Retinal pigment epithelial cell (primary cell): ENCODE results near the gene MAP7.

Experiments
- DNase-seq: peaks from one replicate; pipeline ENCODE4 v3.0.0-alpha.2; 2010; ENCODE audit warnings: low read depth
- H3K4me3 ChIP-seq: 2 replicates; pipeline ENCODE4 v1.5.1; 2011; ENCODE audit warnings: mild to moderate bottlenecking, low read length, control low read depth, moderate library complexity
- TF ChIP-seq, protein P1 (sequence below): conservative IDR thresholded peaks from 2 replicates; pipeline ENCODE4 v1.5.1; 2011; ENCODE audit warnings: low read depth, low read length, control low read depth, inconsistent platforms

MAP7 gene

DNA sequence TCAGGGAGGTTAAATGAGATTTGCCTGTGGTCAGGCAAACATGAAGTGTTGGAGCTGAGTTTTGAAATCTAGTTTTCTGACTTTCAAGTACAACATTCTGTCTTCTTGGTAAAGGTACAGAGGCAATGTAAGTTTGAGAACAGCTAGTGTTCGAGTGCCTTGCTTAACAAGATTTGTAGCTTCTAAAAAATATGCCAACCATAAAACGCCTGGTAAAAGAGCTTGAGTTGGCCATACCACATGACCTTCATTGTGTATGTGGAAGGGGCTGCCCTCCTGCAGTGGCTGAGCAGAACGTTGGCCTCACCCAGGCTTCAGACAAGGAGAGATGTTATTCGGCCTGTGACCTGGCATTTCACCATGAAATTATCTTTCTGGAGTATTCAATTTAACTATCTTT lies 86.5 kb downstream of the MAP7 start:
- DNase-seq, result no peak
- H3K4me3 ChIP-seq, result no peak overlapping the region
- TF ChIP-seq, protein P1, sequence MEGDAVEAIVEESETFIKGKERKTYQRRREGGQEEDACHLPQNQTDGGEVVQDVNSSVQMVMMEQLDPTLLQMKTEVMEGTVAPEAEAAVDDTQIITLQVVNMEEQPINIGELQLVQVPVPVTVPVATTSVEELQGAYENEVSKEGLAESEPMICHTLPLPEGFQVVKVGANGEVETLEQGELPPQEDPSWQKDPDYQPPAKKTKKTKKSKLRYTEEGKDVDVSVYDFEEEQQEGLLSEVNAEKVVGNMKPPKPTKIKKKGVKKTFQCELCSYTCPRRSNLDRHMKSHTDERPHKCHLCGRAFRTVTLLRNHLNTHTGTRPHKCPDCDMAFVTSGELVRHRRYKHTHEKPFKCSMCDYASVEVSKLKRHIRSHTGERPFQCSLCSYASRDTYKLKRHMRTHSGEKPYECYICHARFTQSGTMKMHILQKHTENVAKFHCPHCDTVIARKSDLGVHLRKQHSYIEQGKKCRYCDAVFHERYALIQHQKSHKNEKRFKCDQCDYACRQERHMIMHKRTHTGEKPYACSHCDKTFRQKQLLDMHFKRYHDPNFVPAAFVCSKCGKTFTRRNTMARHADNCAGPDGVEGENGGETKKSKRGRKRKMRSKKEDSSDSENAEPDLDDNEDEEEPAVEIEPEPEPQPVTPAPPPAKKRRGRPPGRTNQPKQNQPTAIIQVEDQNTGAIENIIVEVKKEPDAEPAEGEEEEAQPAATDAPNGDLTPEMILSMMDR, result no peak

DNA sequence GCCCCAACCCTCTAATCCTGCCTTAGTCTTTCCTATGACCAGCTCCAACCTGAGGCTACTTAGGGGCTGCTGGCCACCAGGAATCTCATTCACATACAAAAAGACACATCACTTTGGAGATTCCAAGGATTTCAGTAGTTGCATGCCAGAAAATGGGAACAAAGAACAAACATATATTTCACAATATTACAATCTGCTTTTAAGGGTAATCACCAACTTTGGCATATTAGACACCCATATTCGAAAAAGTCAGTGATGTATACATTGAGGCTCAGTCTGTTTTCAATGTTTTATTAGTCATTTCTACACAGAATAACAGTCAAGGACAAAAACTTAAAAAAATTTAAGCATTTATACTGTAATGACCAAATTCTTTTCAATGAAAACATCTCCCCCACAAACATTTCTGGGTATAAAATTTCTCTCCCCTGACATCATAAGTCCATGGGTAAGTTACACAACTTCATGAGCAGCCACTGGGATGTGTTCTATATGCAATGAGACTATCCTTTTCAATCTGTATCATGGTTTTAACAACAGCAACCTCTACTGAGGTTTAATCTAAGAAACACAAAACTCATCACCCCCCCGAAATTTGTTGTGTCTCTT lies 103.5 kb downstream of the MAP7 start:
- DNase-seq, result no peak
- TF ChIP-seq, protein P1, result no peak
- H3K4me3 ChIP-seq, result no peak overlapping the region

DNA sequence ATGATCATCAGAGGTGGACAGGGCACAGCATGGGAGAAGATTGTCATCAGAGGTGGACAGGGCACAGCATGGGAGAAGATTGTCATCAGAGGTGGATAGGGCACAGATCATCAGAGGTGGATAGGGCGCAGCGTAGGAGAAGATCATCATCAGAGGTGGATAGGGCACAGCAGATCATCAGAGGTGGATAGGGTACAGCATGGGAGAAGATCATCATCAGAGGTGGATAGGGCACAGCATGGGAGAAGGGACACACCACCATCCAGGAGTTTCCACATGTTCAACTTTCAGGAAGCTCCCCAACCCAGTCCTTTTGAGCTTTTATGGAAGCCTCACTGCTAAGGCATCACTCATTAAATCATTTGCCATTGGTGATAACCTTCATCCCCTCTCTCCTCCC lies 104.1 kb downstream of the MAP7 start:
- no peak for DNase-seq
- TF ChIP-seq, protein P1, result no peak
- H3K4me3 ChIP-seq, result no peak overlapping the region

DNA sequence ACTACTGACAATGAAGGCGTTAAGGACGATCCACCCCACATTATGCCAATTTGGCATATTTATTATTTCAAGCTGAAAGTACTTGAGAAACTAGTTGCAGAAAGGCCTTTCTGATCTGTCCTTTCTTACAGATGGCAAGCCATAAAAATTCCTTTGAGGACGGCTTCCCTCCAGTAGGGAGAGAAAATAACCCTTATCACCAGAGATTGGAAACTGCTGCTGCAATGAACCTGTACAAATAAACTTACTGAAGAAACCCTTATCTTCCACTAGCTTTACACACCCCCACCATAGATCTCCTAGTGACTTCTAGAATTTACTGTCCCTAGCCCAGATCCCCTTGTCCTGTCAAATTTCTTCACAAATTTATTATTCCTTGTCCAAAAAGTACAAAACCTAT lies 105.2 kb downstream of the MAP7 start:
- DNase-seq, result no peak
- H3K4me3 ChIP-seq, result no peak overlapping the region
- TF ChIP-seq, protein P1, result no peak

DNA sequence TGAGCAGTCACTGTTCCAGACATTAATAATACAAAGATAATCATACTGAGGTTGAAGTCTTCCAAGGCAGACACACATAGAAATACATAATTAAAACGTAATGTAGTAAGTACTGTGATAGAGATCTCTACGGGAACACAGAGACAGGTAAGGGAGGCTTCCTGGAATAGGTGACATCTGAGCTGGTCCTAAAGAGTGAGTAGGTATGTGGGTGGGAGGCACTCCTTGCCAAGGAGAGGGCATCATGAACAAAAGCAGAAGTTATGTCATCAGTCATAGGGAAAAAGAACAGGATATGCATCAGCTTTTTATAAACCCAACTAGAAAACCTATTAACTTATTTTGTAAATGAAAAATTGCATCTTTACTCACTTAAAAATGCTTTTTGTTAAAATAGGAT lies 110.0 kb downstream of the MAP7 start:
- DNase-seq, result no peak

DNA sequence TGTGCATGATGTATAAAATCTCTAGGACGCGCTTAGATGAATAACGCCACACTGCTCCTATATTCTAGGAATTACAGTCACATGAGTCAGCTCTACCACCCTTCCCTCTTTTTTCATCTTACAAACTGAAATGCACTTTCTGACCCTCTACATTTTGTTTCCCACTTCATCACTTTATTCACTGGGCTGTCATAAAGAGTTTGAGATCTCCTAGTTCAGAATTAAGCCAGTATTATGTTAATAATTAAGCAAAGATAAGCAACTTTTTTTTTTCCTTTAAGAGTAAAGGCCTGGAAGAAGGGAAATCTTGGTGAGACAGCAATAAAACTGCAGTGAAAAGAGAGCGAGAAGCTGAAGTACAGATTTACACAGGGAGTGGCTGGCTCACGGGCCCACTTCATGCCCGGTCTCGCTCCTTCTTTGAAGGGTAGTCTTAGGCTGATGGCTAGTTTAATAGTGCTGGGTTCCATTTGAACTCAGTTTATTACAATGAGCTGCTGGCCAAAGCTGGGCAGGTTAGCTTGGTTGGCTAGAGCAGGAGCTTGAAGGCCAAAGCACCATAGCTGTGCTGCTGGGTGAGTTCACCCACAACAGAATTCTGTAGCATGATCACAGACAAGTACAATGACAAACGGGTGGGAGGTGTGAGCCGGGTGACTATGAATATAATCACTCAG lies 110.6 kb downstream of the MAP7 start:
- DNase-seq, result peak; percentile 36
- H3K4me3 ChIP-seq, result no peak overlapping the region
- TF ChIP-seq, protein P1, result no peak

More for the DNA sequence above, 110.0 kb downstream of the MAP7 start:
- TF ChIP-seq, protein P1, result no peak
- no peak overlapping the region for H3K4me3 ChIP-seq

DNA sequence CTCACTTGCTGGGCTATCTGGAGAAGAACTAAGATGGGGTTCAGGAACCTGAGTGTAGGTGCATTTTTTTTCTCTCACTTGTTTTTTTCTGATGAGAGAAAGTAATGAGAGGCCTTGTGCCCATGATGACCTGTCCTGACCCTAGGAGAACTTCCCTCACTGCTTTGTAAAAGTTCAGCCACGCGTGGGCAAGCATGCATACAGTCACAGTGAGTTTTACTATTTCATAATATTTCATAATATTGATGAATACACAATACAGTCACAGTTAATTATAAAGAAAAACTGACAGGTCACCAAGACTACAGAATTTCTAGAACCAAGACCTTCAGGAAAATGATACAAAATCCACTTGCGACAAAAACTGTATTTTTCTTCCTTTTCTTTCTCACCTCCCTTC lies 111.8 kb downstream of the MAP7 start:
- DNase-seq, result no peak
- no peak overlapping the region for H3K4me3 ChIP-seq
- TF ChIP-seq, protein P1, result no peak
